ENCODE data around the gene DNAH14. TPM values are rescaled to one million over a fixed set of nuclear protein-coding genes. Genes with fewer than 3 reads are reported as not detected.

DNAH14 gene
- total RNA-seq, 3 donors from 2014 or later = 9.2 to 12.7 (median 10.0) TPM

DNA sequence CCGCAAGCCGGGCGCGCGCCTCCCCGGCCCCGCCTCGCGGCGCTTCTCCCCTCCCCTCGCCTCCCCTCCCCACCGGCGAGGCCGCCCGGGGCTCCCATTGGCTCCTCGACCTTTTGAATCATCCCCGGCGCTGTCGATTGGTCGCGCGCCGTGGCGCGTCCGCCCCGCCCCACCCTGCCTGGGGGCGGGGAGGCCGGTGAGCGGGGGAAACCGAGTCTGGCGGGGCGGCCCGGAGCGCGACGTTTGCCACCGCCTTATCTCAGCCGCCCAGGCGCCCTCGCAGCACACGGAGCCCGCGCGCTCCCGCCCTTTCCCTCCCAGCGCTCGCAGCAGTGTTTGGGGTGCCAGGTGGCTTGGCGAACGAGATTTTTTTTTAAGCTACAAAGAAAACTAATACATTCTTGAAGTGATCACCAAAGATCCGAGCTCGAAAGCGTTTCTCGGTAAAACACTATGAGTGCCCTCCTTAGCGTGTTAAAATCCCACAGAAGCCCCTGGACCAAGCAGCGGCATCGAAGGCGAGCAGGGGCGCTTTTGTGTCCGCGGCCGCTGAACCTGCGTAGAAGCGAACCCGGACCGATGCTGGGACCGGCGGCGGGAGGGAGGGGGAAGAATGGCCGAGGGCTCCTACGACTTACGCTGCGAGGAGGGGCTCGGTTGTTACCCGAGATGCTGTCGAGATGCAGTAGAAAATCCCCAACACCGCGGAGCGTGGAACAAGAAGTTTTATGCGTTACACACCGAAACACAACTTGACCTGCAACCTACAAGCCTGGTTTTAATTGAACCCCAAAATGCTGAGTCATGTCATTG is 498.8 kb downstream of the DNAH14 start:
- TF ChIP-seq, protein P1, sequence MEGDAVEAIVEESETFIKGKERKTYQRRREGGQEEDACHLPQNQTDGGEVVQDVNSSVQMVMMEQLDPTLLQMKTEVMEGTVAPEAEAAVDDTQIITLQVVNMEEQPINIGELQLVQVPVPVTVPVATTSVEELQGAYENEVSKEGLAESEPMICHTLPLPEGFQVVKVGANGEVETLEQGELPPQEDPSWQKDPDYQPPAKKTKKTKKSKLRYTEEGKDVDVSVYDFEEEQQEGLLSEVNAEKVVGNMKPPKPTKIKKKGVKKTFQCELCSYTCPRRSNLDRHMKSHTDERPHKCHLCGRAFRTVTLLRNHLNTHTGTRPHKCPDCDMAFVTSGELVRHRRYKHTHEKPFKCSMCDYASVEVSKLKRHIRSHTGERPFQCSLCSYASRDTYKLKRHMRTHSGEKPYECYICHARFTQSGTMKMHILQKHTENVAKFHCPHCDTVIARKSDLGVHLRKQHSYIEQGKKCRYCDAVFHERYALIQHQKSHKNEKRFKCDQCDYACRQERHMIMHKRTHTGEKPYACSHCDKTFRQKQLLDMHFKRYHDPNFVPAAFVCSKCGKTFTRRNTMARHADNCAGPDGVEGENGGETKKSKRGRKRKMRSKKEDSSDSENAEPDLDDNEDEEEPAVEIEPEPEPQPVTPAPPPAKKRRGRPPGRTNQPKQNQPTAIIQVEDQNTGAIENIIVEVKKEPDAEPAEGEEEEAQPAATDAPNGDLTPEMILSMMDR (IDR thresholded peaks at IDR 0.05) = no peak
- ATAC-seq (peak; percentile 94), DNase-seq (peak; percentile 92 to 97 (median 96))
- intact Hi-C loops (cut with DNase I, micrococcal nuclease) = no loop called here
- Histone ChIP-seq H3K36me3 (ENCODE audit: low read depth) (no peaks in the 10 kb centered on the region), H3K4me3 (peak overlapping the region; percentile 93), H3K4me1 (ENCODE audit: low read depth) (peaks cover 24% of the 10 kb centered on the region), H3K9me3 (no peaks in the 10 kb centered on the region)

DNA sequence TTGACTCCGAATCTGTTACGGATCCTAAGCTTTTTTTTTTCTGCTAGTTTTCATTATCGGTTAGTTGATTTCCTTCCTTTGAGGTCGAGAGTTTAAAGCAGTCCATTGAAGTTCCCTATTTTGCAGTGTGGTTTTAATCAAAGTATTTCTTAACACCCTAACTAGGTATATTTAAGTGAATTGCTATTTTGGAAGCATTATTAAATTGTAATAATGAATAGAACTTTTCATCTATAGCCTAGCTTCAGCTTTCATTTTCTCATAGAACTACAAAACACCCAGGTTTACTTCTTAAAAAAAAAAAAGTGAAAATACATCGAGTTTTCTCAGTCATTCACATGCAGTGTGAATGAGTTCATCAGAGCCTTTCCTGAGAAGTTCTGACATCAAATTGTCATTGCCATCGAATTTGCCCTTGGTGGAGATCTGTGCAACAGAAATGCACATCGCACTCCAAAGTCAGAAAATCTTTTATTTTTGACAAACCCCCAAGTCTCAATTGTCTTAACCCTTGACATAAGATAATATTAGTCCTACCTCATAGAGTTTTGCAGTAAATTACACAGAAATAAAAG is 499.5 kb downstream of the DNAH14 start:
- no peak for DNase-seq
- peak overlapping the region; percentile 20 for H3K4me3 ChIP-seq
- intact Hi-C loops (cut with DNase I, micrococcal nuclease) = no loop called here
- no peak for ATAC-seq
- no peaks in the 10 kb centered on the region for H3K9me3 ChIP-seq
- H3K36me3 ChIP-seq (ENCODE audit: low read depth) = no peaks in the 10 kb centered on the region
- TF ChIP-seq, protein P1 (IDR thresholded peaks at IDR 0.05) = no peak
- peaks cover 17% of the 10 kb centered on the region for H3K4me1 ChIP-seq (ENCODE audit: low read depth)

DNA sequence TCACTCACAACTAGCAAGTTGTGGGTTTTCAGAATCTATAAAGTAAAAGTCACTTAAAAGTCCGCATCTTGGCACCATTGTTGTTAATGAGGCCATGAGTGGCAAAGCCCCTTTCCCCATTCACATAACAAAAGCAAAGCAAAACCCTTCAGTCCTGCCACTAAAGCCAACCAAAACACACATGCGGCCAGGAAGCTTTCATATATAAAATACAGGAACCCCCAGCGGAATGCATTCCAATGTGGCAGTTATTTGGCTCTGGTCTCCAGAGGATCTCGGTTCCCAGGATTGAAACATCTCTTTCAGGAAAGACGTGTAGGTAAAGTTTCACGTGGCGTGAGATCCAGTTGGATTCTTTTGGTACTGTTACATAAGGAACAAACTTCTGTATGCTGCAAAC is 500.8 kb downstream of the DNAH14 start:
- TF ChIP-seq, protein P1 (IDR thresholded peaks at IDR 0.05) = no peak
- intact Hi-C loops (cut with DNase I, micrococcal nuclease) = no loop called here
- ATAC-seq = no peak
- Histone ChIP-seq H3K4me3 (no peak overlapping the region), H3K36me3 (ENCODE audit: low read depth) (no peaks in the 10 kb centered on the region), H3K9me3 (no peaks in the 10 kb centered on the region), H3K4me1 (ENCODE audit: low read depth) (peaks cover 5% of the 10 kb centered on the region)
- DNase-seq = no peak

DNA sequence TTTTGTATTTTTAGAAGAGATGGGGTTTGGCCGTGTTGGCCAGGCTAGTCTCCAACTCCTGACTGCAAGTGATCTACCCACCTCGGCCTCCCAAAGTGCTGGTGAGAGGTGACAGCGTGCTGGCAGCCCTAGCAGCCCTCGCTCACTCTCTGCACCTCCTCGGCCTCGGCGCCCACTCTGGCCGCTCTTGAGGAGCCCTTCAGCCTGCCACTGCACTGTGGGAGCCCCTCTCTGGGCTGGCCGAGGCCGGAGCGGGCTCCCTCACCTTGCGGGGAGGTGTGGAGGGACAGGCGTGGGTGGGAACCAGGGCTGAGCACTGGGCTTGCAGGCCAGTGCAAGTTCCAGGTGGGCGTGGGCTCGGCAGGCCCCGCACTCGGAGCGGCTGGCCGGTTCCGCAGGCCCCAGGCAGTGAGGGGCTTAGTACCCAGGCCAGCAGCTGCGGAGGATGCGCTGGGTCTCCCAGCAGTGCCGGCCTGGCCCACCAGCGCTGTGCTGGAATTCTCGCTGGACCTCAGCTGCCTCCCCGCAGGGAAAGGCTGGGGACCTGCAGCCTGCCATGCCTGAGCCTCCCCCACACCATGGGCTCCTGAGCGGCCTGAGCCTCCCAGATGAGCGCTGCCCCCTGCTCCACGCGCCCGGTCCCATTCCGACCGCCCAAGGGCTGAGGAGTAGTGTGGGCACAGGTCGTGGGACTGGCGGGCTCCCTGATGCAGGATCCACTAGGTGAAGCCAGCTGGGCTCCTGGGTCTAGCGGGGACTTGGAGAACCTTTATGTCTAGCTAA is 501.8 kb downstream of the DNAH14 start:
- DNase-seq = no peak
- intact Hi-C loops (cut with DNase I, micrococcal nuclease) = no loop called here

DNA sequence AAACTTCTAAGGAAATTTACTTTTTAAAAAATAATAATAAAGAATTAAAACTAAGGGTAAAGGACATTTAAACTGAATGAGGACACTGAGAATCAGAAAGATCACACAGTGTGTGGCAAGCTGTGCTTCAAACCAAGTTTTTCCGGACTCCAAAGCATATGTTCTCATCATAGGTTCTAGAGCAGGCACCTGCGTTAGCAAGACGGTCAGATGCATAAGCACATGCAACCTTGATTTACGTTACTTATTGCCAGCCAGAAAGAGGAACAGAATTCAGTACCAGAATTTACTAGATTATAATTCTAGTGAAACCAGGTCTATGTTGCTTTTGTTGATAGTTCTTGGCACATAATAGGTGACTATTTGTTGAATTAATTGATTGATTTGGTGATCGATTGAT is 504.6 kb downstream of the DNAH14 start:
- no peak overlapping the region for H3K4me3 ChIP-seq
- no peaks in the 10 kb centered on the region for H3K36me3 ChIP-seq (ENCODE audit: low read depth)
- H3K9me3 ChIP-seq = no peaks in the 10 kb centered on the region
- peaks cover 10% of the 10 kb centered on the region for H3K4me1 ChIP-seq (ENCODE audit: low read depth)
- DNase-seq (no peak), ATAC-seq (no peak)
- intact Hi-C loops (cut with DNase I, micrococcal nuclease) = no loop called here
- TF ChIP-seq, protein P1 (IDR thresholded peaks at IDR 0.05) = no peak

More for the DNA sequence above, 501.8 kb downstream of the DNAH14 start:
- Histone ChIP-seq H3K4me1 (ENCODE audit: low read depth) (peaks cover 2% of the 10 kb centered on the region), H3K36me3 (ENCODE audit: low read depth) (no peaks in the 10 kb centered on the region), H3K4me3 (no peak overlapping the region), H3K9me3 (no peaks in the 10 kb centered on the region)
- TF ChIP-seq, protein P1 (IDR thresholded peaks at IDR 0.05) = no peak
- ATAC-seq = no peak
